Measurements from ENCODE around the gene LEP. TPM values are rescaled to one million over a fixed set of nuclear protein-coding genes. Genes with fewer than 3 reads are reported as not detected.

Gene LEP
- total and polyA plus RNA-seq, 4 donors, result 0.05 to 0.97 (median 0.45) TPM; not detected in 1

DNA sequence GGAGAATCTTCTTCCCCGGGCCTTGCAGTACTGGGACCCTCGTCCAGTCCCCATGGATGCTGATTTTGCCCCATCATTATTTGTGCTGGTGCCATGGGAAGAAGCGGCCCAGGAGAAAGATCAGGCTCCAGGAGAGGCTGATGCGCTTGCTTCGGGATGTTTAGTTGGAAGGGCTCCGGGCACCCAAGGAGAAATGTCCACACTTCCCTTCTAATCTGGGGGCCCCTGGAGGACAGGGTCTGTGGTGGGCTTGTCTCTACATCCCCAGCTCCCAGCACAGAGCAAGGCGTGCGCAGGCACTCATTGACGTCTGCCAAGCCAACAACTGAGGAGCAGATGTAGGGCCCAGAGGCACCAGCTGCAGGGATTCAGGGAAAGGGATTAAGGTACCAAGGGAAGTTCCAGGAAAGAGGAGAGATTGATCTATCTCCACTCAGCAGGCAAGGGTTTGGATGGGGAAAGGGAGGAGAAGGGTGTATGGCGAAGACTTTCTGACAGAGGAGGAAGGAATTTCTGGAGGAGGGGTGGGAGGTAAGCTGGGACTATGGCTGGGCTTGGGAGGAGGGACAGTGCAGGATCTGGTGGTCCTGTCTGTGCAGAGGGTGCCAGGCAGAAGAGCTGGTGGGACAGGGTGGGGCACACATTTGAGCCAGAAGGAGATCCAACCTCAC lies 38.7 kb upstream of the LEP start:
- Histone ChIP-seq H3K9me3 (ENCODE audit: control insufficient read depth, low read length) (no peaks in the 10 kb centered on the region), H3K4me3 (ENCODE audit: low read length in 2 of 2) (no peak overlapping the region), H3K27ac (ENCODE audit: low read depth in 1 of 2, low read length in 2 of 2) (no peak overlapping the region), H3K36me3 (ENCODE audit: control insufficient read depth in 1 of 2, insufficient read depth in 2 of 2, low read length in 1 of 2) (no peaks in the 10 kb centered on the region), H3K4me1 (ENCODE audit: control insufficient read depth in 1 of 2, insufficient read depth in 2 of 2, low read length in 2 of 2) (no peaks in the 10 kb centered on the region), H3K27me3 (ENCODE audit: control insufficient read depth in 1 of 2, insufficient read depth in 2 of 2, low read length in 1 of 2) (no peaks in the 10 kb centered on the region)
- intact Hi-C loops (cut with DNase I), result loop anchor here in 1 of 2 donors (10.0 kb wide), 1 partner anchor 698 kb away; no protein-coding TSS in a partner anchor
- DNase-seq, result no peak
- no peak for ATAC-seq (ENCODE audit: low FRiP score)
- 56 to 59% methylated on average over 10 of the region's 10 CpGs for WGBS, 2 donors

DNA sequence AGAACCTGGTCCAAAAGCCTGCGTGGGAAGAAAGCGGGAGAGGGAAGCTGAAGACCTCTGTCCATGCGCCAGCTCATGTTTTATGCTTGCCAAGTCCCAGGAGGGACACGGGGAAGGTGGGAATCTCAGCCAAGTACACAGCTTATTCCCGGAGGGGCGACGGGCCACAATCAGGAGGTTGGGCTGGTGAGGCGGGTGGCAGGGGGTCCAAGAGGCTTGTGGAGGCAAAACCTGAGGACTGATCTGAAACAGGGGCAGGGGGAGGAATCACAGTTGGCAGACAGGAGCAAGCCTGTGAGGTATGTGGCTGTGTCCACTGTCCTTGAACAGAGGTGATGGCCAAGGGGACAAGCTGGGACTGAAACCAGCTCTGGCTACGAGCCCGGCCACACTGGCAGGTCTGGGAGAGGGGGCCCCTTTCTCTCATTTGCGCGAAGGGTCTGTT lies 38.0 kb upstream of the LEP start:
- 19 to 23% methylated on average over 12 of the region's 12 CpGs for WGBS, 2 donors
- ATAC-seq (ENCODE audit: low FRiP score) (no peak), DNase-seq (no peak)
- Histone ChIP-seq H3K4me1 (ENCODE audit: control insufficient read depth in 1 of 2, insufficient read depth in 2 of 2, low read length in 2 of 2) (no peaks in the 10 kb centered on the region), H3K9me3 (ENCODE audit: control insufficient read depth, low read length) (no peaks in the 10 kb centered on the region), H3K27ac (ENCODE audit: low read depth in 1 of 2, low read length in 2 of 2) (no peak overlapping the region), H3K36me3 (ENCODE audit: control insufficient read depth in 1 of 2, insufficient read depth in 2 of 2, low read length in 1 of 2) (no peaks in the 10 kb centered on the region), H3K4me3 (ENCODE audit: low read length in 2 of 2) (no peak overlapping the region), H3K27me3 (ENCODE audit: control insufficient read depth in 1 of 2, insufficient read depth in 2 of 2, low read length in 1 of 2) (no peaks in the 10 kb centered on the region)
- intact Hi-C loops (cut with DNase I), result loop anchor here in 1 of 2 donors (10.0 kb wide), 1 partner anchor 698 kb away; no protein-coding TSS in a partner anchor

DNA sequence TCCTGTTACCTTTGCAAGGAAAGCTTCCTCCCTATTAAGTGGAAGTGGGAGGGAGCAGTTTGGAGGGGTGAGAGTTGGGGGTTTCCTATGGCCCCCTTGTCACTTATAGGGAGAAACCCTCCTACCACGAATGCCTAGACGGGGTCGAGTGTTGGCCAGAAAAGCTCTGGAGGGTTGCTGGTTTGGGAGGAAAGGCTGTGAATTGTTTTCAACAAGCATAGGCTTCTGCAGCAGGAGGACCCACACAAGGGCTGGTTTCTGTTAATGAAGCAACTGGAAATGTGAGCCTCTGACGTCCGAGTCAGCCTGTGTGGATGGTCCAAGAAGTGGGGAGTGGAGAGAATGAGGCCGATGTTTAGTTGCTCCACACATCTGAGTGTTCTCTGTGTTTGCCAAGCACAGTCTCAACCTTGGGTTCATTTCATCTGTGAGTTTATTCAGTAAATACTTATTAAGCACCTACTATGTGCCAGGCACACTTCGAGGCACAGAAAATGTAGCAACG lies 37.3 kb upstream of the LEP start:
- WGBS, 2 donors, result 47 to 49% methylated on average over 8 of the region's 8 CpGs
- intact Hi-C loops (cut with DNase I), result loop anchor here in 1 of 2 donors (10.0 kb wide), 1 partner anchor 699 kb away; no protein-coding TSS in a partner anchor
- Histone ChIP-seq H3K27ac (ENCODE audit: low read depth in 1 of 2, low read length in 2 of 2) (no peak overlapping the region), H3K4me1 (ENCODE audit: control insufficient read depth in 1 of 2, insufficient read depth in 2 of 2, low read length in 2 of 2) (no peaks in the 10 kb centered on the region), H3K9me3 (ENCODE audit: control insufficient read depth, low read length) (no peaks in the 10 kb centered on the region), H3K36me3 (ENCODE audit: control insufficient read depth in 1 of 2, insufficient read depth in 2 of 2, low read length in 1 of 2) (no peaks in the 10 kb centered on the region), H3K4me3 (ENCODE audit: low read length in 2 of 2) (no peak overlapping the region), H3K27me3 (ENCODE audit: control insufficient read depth in 1 of 2, insufficient read depth in 2 of 2, low read length in 1 of 2) (no peaks in the 10 kb centered on the region)
- ATAC-seq (ENCODE audit: low FRiP score) (no peak), DNase-seq (no peak)

DNA sequence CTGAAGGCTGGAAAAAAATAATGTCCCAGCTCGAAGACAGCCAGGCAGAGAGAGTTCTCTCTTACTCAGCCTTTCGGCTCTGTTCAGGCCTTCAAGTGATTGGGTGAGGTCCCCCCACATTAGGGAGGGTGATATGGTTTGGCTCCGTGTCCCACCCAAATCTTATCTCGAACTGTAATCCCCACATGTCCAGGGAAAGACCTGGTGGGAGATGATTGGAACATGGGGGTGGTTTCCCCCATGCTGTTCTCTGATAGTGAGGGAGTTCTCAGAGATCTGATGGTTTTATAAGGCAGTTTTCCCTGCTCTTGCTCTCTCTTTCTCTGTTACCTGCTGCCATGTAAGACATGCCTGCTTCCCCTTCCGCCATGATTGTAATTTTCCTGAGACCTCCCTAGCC lies 36.6 kb upstream of the LEP start:
- no peak for ATAC-seq (ENCODE audit: low FRiP score)
- Histone ChIP-seq H3K27ac (ENCODE audit: low read depth in 1 of 2, low read length in 2 of 2) (no peak overlapping the region), H3K27me3 (ENCODE audit: control insufficient read depth in 1 of 2, insufficient read depth in 2 of 2, low read length in 1 of 2) (no peaks in the 10 kb centered on the region), H3K9me3 (ENCODE audit: control insufficient read depth, low read length) (no peaks in the 10 kb centered on the region), H3K4me1 (ENCODE audit: control insufficient read depth in 1 of 2, insufficient read depth in 2 of 2, low read length in 2 of 2) (no peaks in the 10 kb centered on the region), H3K36me3 (ENCODE audit: control insufficient read depth in 1 of 2, insufficient read depth in 2 of 2, low read length in 1 of 2) (no peaks in the 10 kb centered on the region), H3K4me3 (ENCODE audit: low read length in 2 of 2) (no peak overlapping the region)
- intact Hi-C loops (cut with DNase I), result loop anchor here in 1 of 2 donors (10.0 kb wide), 1 partner anchor 700 kb away; no protein-coding TSS in a partner anchor
- DNase-seq, result no peak
- 75 to 76% methylated on average over 5 of the region's 5 CpGs for WGBS, 2 donors

DNA sequence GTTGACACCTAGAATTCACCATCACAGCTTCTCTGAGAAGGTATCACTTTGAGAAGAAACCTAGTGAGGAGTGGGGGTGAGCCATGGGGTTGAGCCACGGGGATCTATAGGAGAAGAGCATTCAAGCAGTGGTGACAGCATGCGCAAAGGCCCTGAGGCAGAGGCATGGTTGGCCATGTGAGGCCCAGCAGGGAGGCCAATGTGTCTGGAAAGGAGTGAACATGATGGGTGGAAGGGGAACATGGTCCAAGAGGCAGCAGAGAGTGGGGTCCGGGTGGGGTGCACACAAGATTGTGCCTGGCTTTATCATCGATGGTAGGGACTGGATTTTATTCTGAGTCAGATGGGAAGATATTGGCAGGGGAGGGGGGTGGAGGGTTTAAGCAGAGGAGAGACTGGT lies 36.0 kb upstream of the LEP start:
- Histone ChIP-seq H3K27ac (ENCODE audit: low read depth in 1 of 2, low read length in 2 of 2) (no peak overlapping the region), H3K4me3 (ENCODE audit: low read length in 2 of 2) (no peak overlapping the region), H3K27me3 (ENCODE audit: control insufficient read depth in 1 of 2, insufficient read depth in 2 of 2, low read length in 1 of 2) (no peaks in the 10 kb centered on the region), H3K36me3 (ENCODE audit: control insufficient read depth in 1 of 2, insufficient read depth in 2 of 2, low read length in 1 of 2) (no peaks in the 10 kb centered on the region), H3K4me1 (ENCODE audit: control insufficient read depth in 1 of 2, insufficient read depth in 2 of 2, low read length in 2 of 2) (no peaks in the 10 kb centered on the region), H3K9me3 (ENCODE audit: control insufficient read depth, low read length) (no peaks in the 10 kb centered on the region)
- DNase-seq (no peak), ATAC-seq (ENCODE audit: low FRiP score) (no peak)
- intact Hi-C loops (cut with DNase I), result loop anchor here in 1 of 2 donors (10.0 kb wide), 1 partner anchor 700 kb away; no protein-coding TSS in a partner anchor
- 90 to 96% methylated on average over 4 of the region's 4 CpGs for WGBS, 2 donors

DNA sequence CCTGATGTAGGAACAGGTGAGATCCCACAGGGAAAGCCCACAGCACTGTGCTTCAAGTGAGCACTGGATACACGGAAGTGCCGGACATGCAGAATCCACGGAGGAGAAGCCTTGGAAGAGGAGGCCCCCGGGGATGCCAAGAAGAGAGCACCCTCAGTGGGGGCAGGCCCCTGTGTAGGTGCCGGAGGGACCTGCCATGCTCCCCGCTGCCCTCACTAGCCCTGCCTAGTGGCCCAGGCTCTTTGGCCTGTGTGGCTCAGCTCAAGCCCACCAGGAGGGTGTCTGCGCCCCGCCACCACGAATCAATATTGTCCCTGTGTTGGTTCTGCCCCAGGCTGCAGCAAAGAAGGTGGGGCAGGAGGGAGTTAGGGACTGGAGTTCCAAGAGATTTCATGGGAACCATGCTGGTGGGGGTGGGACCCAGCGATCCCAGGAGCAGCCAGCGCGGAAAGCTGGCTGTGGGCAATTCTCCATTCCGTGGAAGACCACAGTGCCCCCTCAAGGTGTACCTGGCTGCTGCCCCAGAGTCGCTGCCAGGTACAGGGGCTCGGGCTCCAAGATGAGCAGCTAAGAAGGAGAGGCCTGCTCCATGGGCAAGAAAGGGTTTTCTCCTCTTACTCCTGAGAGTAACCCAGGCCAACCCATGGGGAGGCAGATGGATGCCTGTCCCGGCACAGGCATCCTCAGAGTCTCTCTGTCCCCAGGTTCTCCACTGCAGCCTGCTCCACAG lies 34.9 kb upstream of the LEP start:
- Histone ChIP-seq H3K27ac (ENCODE audit: low read depth in 1 of 2, low read length in 2 of 2) (no peak overlapping the region), H3K27me3 (ENCODE audit: control insufficient read depth in 1 of 2, insufficient read depth in 2 of 2, low read length in 1 of 2) (no peaks in the 10 kb centered on the region), H3K4me1 (ENCODE audit: control insufficient read depth in 1 of 2, insufficient read depth in 2 of 2, low read length in 2 of 2) (no peaks in the 10 kb centered on the region), H3K4me3 (ENCODE audit: low read length in 2 of 2) (no peak overlapping the region), H3K36me3 (ENCODE audit: control insufficient read depth in 1 of 2, insufficient read depth in 2 of 2, low read length in 1 of 2) (no peaks in the 10 kb centered on the region), H3K9me3 (ENCODE audit: control insufficient read depth, low read length) (no peaks in the 10 kb centered on the region)
- intact Hi-C loops (cut with DNase I), result loop anchor here in 1 of 2 donors (10.0 kb wide), 1 partner anchor 701 kb away; no protein-coding TSS in a partner anchor
- ATAC-seq (ENCODE audit: low FRiP score), result no peak
- WGBS, 2 donors, result 81 to 83% methylated on average over 15 to 16 of the region's 16 CpGs
- no peak for DNase-seq

DNA sequence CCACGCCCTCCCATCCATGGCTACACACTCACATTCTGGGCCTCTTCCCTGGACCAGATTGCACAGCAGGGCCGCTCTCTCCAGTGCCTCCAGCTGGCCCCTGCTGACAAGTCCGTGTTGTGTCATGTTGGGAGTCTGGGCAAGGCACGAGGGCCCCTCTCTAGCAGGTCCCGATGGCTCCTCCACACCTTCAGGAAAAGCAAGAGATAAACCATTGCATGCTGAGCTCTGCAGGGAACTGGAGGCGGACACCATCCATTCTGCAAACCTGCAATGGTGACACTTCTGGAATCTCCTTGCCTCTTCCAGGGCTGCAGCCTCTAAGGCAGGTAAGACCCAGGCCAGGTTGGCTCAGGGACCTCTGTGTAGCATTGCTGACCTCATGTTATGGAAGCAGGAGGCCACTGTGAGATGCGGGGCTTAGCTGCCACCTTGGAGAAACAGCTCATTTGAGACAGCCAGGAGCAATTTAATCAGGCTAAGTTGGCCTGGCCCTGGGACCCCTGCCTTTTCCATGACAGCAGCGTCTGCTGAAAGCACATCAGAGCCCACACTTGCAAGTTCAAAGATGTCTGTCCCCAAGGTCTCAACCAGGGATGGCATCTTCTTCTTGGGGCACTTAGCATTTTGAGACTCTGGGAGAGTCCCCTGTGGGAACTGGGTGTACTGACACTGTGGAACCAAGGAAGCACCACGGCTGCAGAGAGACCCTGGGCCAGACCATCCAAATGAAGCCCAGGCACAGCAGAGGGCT lies 34.2 kb upstream of the LEP start:
- WGBS, 2 donors, result 68 to 69% methylated on average over 9 of the region's 9 CpGs
- H3K27ac ChIP-seq (ENCODE audit: low read depth in 1 of 2, low read length in 2 of 2), result no peak overlapping the region
- no peaks in the 10 kb centered on the region for H3K36me3 ChIP-seq (ENCODE audit: control insufficient read depth in 1 of 2, insufficient read depth in 2 of 2, low read length in 1 of 2)
- H3K9me3 ChIP-seq (ENCODE audit: control insufficient read depth, low read length), result no peaks in the 10 kb centered on the region
- intact Hi-C loops (cut with DNase I), result loop anchor here in 1 of 2 donors (10.0 kb wide), 1 partner anchor 702 kb away; no protein-coding TSS in a partner anchor
- no peaks in the 10 kb centered on the region for H3K4me1 ChIP-seq (ENCODE audit: control insufficient read depth in 1 of 2, insufficient read depth in 2 of 2, low read length in 2 of 2)
- no peak overlapping the region for H3K4me3 ChIP-seq (ENCODE audit: low read length in 2 of 2)
- no peaks in the 10 kb centered on the region for H3K27me3 ChIP-seq (ENCODE audit: control insufficient read depth in 1 of 2, insufficient read depth in 2 of 2, low read length in 1 of 2)
- ATAC-seq (ENCODE audit: low FRiP score), result no peak
- no peak for DNase-seq

DNA sequence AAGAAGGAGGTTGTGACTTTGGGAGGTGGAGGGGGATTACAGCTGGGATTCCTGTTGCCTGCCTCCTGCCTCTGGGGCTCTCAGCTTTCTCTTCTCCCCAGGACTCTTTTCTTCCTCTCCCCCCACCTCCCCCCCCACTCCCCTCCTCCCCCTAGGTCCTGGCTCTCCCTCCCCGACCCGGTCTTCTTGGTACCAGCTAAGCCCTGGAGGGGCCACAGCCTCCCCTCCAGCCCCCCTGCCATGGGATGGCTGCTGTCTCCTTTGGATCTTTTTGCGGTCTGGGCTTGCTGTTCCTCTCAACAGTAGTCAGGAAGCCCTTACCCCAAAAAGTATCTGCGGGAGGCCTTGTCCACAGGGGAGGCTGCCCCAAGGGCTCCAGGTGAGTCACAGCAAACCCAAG lies 33.5 kb upstream of the LEP start:
- no peak for ATAC-seq (ENCODE audit: low FRiP score)

More for the DNA sequence above, 33.5 kb upstream of the LEP start:
- Histone ChIP-seq H3K9me3 (ENCODE audit: control insufficient read depth, low read length) (no peaks in the 10 kb centered on the region), H3K4me3 (ENCODE audit: low read length in 2 of 2) (no peak overlapping the region), H3K27me3 (ENCODE audit: control insufficient read depth in 1 of 2, insufficient read depth in 2 of 2, low read length in 1 of 2) (no peaks in the 10 kb centered on the region), H3K4me1 (ENCODE audit: control insufficient read depth in 1 of 2, insufficient read depth in 2 of 2, low read length in 2 of 2) (no peaks in the 10 kb centered on the region), H3K36me3 (ENCODE audit: control insufficient read depth in 1 of 2, insufficient read depth in 2 of 2, low read length in 1 of 2) (no peaks in the 10 kb centered on the region), H3K27ac (ENCODE audit: low read depth in 1 of 2, low read length in 2 of 2) (no peak overlapping the region)
- 56 to 75% methylated on average over 2 to 4 of the region's 4 CpGs for WGBS, 2 donors
- peak in 1 of 2 donors; percentile 57 for DNase-seq
- intact Hi-C loops (cut with DNase I), result loop anchor here (2.0 to 10.0 kb wide), 2 partner anchors 499 to 703 kb away; no protein-coding TSS in a partner anchor

Measured in aorta (tissue), 5 donors.